Measurements from ENCODE around the gene CEP85L.

DNA sequence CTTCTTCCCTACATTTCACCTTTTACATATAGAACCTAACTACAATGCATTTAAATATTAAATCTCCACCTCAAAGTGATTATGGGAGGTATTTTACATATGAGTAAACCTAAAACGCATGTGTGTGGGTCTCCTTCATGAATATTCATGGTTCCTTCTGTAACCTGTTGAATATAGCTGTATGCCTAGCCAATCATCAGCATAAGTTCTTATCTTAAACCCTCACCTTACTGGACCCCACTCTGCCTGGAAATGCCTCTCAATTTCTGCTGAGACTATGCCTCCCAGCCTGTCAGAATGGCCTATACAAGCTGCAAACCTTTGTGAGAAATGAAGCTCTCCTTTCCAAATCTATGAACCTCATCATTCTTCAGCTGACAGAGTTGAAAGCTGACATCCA is 21.3 kb downstream of the CEP85L start:
- TF ChIP-seq EZH2 (IDR thresholded peaks at IDR 0.05) = no peak
- TF ChIP-seq POLR2AphosphoS5 (IDR thresholded peaks at IDR 0.05; ENCODE audit: borderline replicate concordance, low read depth, low read length) = no peak
- TF ChIP-seq FOXP2 (optimal IDR thresholded peaks at IDR 0.05; ENCODE audit: control extremely low read depth, extremely low read length, insufficient read depth) = no peak
